Esophagus squamous epithelium (tissue), 5 donors: ENCODE results near the gene CDRT4. TPM values are rescaled to one million over a fixed set of nuclear protein-coding genes. Genes with fewer than 3 reads are reported as not detected.

ENCODE experiments used
- DNase-seq: peaks from one replicate; lab custom pipeline; 2025; lab: John Stamatoyannopoulos, UW
- H3K27ac ChIP-seq, 4 donors: fragments of 200-600 bp; sonication (generic); one replicate each; pipeline ENCODE4 v1.5.1; 2016 to 2019; ENCODE audit warnings: mild to moderate bottlenecking in 1 of 4
- H3K27me3 ChIP-seq, 4 donors: fragments of 200-600 bp; sonication (generic); 1 replicate in 3 of 4; 2 replicates in 1 of 4; pipeline versions ENCODE4 v1.5.1 to v1.6.0; 2017 to 2021; ENCODE audit warnings: antibody characterized with exemption in 1 of 4
- H3K36me3 ChIP-seq, 3 donors: fragments of 200-600 bp; sonication (generic); one replicate each; pipeline ENCODE4 v1.5.1; 2016 to 2019
- H3K4me1 ChIP-seq, 3 donors: fragments of 200-600 bp; sonication (generic); one replicate each; pipeline ENCODE4 v1.5.1; 2017 to 2019
- H3K4me3 ChIP-seq, 4 donors: fragments of 200-600 bp; sonication (generic); 1 replicate in 3 of 4; 2 replicates in 1 of 4; pipeline ENCODE4 v1.5.1; 2016 to 2019; ENCODE audit warnings: mild to moderate bottlenecking in 2 of 4, moderate library complexity in 1 of 4
- H3K9me3 ChIP-seq, 3 donors: fragments of 200-600 bp; sonication (generic); one replicate each; pipeline ENCODE4 v1.5.1; 2016 to 2019
- CTCF ChIP-seq, 6 experiments: fragments of 450-650 bp in 4 of 6; fragments of 200-600 bp in 2 of 6; sonication (generic) in 2 of 6; IDR thresholded peaks; one replicate each; pipeline ENCODE4 v1.5.1; 2016 to 2019; ENCODE audit warnings: antibody characterized with exemption in 6 of 6, mild to moderate bottlenecking in 4 of 6, moderate library complexity in 4 of 6
- POLR2A ChIP-seq, 4 donors: fragments of 450-650 bp; IDR thresholded peaks; one replicate each; pipeline ENCODE4 v1.6.1; 2017; ENCODE audit warnings: antibody characterized with exemption in 4 of 4, mild to moderate bottlenecking in 4 of 4, moderate library complexity in 3 of 4
- WGBS, 2 donors: methylation state at CpG; one replicate each; pipeline ENCODE4 v1.1.5; 2018; 5-methylcytosine and 5-hydroxymethylcytosine counted together
- intact Hi-C: fragments of 100-400 bp; cut with DNase I; formaldehyde crosslinking; loops from one replicate; pipeline ENCODE4 v1.15.0; 2022
- total RNA-seq, 4 donors: library from RNA; depleted of rRNA; stranded (reverse); fragments of >200 nt; gene quantifications; one replicate each; pipeline ENCODE4 v1.1.0, GENCODE V29; 2016
- donor health status: DM: yes; HTN: yes; CAD: no.

CDRT4 gene
- total RNA-seq, 4 donors from 2014 or later = 3.2 to 7.6 (median 3.8) TPM

DNA sequence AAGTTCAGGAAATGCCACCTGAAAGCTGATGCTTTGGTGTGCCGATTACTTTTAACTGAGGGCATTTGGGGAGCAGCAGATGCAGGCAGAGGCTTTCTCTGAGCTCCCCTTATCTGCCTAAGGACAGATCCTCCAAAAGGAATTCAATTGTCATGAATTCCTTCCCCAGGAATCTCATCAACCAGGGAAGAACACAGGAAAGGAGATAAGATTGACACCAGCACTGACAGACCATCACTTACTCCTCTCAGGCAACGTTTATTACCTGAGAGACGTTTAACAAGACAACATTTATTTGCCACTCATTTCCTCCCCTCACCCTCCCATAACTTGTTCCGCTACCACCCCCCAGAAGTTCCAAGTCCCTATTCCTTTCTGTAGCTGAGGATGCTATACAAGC lies 17.6 kb upstream of the CDRT4 start:
- H3K36me3 ChIP-seq = peaks cover 0 to 7% (median 0%) of the 10 kb centered on the region in 3 donors
- intact Hi-C loops = no loop called here
- 64 to 65% methylated on average over 4 of the region's 4 CpGs for WGBS, 2 donors

DNA sequence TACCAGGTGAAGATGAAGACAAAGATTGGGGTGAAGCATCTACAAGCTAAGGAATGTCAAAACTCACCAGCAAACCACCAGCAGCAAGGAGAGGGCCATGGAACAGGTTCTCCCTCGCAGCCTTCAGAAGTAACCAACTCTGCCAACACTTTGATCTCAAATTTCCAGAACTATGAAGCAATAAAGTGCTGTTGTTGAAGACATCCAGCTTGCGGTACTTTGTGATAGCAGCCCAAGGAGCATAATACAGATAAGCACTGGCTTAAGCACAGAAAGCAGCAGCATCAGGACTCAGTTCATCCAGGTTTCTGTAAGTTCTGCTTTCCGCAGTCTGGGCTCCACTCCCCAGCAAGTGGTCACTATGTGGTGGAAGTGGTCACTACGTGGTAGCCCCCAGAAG lies 16.0 kb upstream of the CDRT4 start:
- TF ChIP-seq POLR2A (IDR thresholded peaks at IDR 0.05) (no peak), CTCF (IDR thresholded peaks at IDR 0.05) (no peak)
- 44 to 65% methylated on average over 2 to 3 of the region's 4 CpGs for WGBS, 2 donors
- intact Hi-C loops = no loop called here
- Histone ChIP-seq H3K36me3 (peaks cover 0 to 7% (median 0%) of the 10 kb centered on the region in 3 donors), H3K27me3 (no peaks in the 10 kb centered on the region), H3K27ac (no peak overlapping the region), H3K4me3 (no peak overlapping the region), H3K9me3 (no peaks in the 10 kb centered on the region), H3K4me1 (peaks cover 0 to 14% (median 8%) of the 10 kb centered on the region in 3 donors)
- no peak for DNase-seq

More for the DNA sequence above, 17.6 kb upstream of the CDRT4 start:
- Histone ChIP-seq H3K4me1 (peaks cover 0 to 8% (median 3%) of the 10 kb centered on the region in 3 donors), H3K27me3 (no peaks in the 10 kb centered on the region), H3K4me3 (no peak overlapping the region), H3K9me3 (no peaks in the 10 kb centered on the region), H3K27ac (no peak overlapping the region)
- DNase-seq = no peak
- TF ChIP-seq POLR2A (IDR thresholded peaks at IDR 0.05) (no peak), CTCF (IDR thresholded peaks at IDR 0.05) (no peak)

DNA sequence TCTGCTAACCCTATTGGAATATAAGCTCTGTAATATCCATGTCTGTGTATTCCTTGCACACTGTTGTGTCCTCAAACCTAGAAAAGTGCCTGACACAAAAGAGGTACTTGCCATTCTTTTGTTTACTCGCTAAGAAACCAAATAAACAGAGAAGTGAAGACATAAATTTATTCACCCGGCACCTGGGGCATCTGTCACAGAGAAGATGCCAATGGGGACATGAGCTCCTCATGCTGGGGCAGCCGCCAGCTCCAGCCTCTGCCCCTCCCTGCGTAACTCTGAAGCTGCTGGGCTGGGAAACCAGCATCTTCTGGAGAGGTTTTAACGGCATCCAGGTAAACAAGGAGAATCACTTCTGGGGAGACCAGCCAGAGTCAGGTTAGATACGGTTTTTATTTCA lies 15.1 kb upstream of the CDRT4 start:
- no peak for DNase-seq
- peaks cover 0 to 14% (median 8%) of the 10 kb centered on the region in 3 donors for H3K4me1 ChIP-seq
- no peak overlapping the region for H3K27ac ChIP-seq
- no peak for TF ChIP-seq CTCF (IDR thresholded peaks at IDR 0.05)
- no peak for TF ChIP-seq POLR2A (IDR thresholded peaks at IDR 0.05)
- no peak overlapping the region for H3K4me3 ChIP-seq
- 57 to 74% methylated on average over 3 to 6 of the region's 6 CpGs for WGBS, 2 donors
- H3K27me3 ChIP-seq = no peaks in the 10 kb centered on the region
- no peaks in the 10 kb centered on the region for H3K9me3 ChIP-seq
- peaks cover 0 to 7% (median 0%) of the 10 kb centered on the region in 3 donors for H3K36me3 ChIP-seq
- intact Hi-C loops = no loop called here

- WGBS, 2 donors = 77 to 82% methylated on average over 6 of the region's 6 CpGs
- no peak for DNase-seq
- Histone ChIP-seq H3K4me1 (peaks cover 0 to 14% (median 8%) of the 10 kb centered on the region in 3 donors), H3K4me3 (no peak overlapping the region), H3K9me3 (no peaks in the 10 kb centered on the region), H3K36me3 (peaks cover 0 to 7% (median 0%) of the 10 kb centered on the region in 3 donors), H3K27me3 (no peaks in the 10 kb centered on the region), H3K27ac (no peak overlapping the region)
- intact Hi-C loops = no loop called here
- TF ChIP-seq CTCF (IDR thresholded peaks at IDR 0.05) (no peak), POLR2A (IDR thresholded peaks at IDR 0.05) (no peak)
These were observed 14.1 kb upstream of the CDRT4 start for GRCh38 chr17:15481481-15481880.

GRCh38 chr17:15480204-15480603 lies 12.8 kb upstream of the CDRT4 start:
- WGBS, 2 donors = 20 to 42% methylated on average over 6 of the region's 6 CpGs
- Histone ChIP-seq H3K4me1 (peaks cover 0 to 14% (median 8%) of the 10 kb centered on the region in 3 donors), H3K9me3 (no peaks in the 10 kb centered on the region), H3K4me3 (no peak overlapping the region), H3K27me3 (no peaks in the 10 kb centered on the region), H3K36me3 (peaks cover 0 to 7% (median 0%) of the 10 kb centered on the region in 3 donors), H3K27ac (peak overlapping the region in 1 of 4 donors; percentile 27)
- DNase-seq = no peak
- TF ChIP-seq CTCF (IDR thresholded peaks at IDR 0.05) = no peak
- no peak for TF ChIP-seq POLR2A (IDR thresholded peaks at IDR 0.05)
- intact Hi-C loops = no loop called here
